ENCODE results near the gene SP1.
"Not testable (repeated sequence)": the region's sequence is repeated elsewhere in the genome, so short reads cannot be mapped to it uniquely, and the experiment has no call there.

SP1 gene

GRCh38 chr12:53353257-53353655, 26.7 kb upstream of the SP1 start:
- Histone ChIP-seq H3K9me3 (ENCODE audit: low read length) (no peaks in the 10 kb centered on the region), H3K79me2 (ENCODE audit: insufficient read depth, low read length) (no peaks in the 10 kb centered on the region), H3K27ac (ENCODE audit: low read depth, low read length, poor library complexity, severe bottlenecking) (peak overlapping the region; percentile 45), H3K4me1 (ENCODE audit: insufficient read depth, low read length, severe bottlenecking) (peaks cover 7% of the 10 kb centered on the region), H3K4me3 (ENCODE audit: low read depth, low read length, poor library complexity, severe bottlenecking) (no peak overlapping the region), H3K9ac (ENCODE audit: low read length) (no peak overlapping the region), H3F3A (ENCODE audit: insufficient read depth, low read length) (no peaks in the 10 kb centered on the region), H3K9me2 (ENCODE audit: low read depth, low read length) (no peaks in the 10 kb centered on the region), H2AFZ (ENCODE audit: low read length) (no peak overlapping the region), H3K27me3 (ENCODE audit: insufficient read depth, low read length) (no peaks in the 10 kb centered on the region), H3K36me3 (ENCODE audit: insufficient read depth, low read length) (no peaks in the 10 kb centered on the region), H3K4me2 (ENCODE audit: low read length) (no peak overlapping the region), H4K20me1 (ENCODE audit: insufficient read depth, low read length) (no peaks in the 10 kb centered on the region)
- no peak for TF ChIP-seq EZH2 (IDR thresholded peaks at IDR 0.05; ENCODE audit: borderline replicate concordance, low read length)
- TF ChIP-seq CTCF (IDR thresholded peaks at IDR 0.05; ENCODE audit: low read length): no peak

- no peak overlapping the region for H3K4me2 ChIP-seq (ENCODE audit: low read length)
- H3K9me3 ChIP-seq (ENCODE audit: low read length): no peaks in the 10 kb centered on the region
- H3K9ac ChIP-seq (ENCODE audit: low read length): no peak overlapping the region
- H3F3A ChIP-seq (ENCODE audit: insufficient read depth, low read length): no peaks in the 10 kb centered on the region
- no peaks in the 10 kb centered on the region for H3K9me2 ChIP-seq (ENCODE audit: low read depth, low read length)
- no peaks in the 10 kb centered on the region for H4K20me1 ChIP-seq (ENCODE audit: insufficient read depth, low read length)
- H3K27me3 ChIP-seq (ENCODE audit: insufficient read depth, low read length): no peaks in the 10 kb centered on the region
- no peaks in the 10 kb centered on the region for H3K36me3 ChIP-seq (ENCODE audit: insufficient read depth, low read length)
- no peak overlapping the region for H2AFZ ChIP-seq (ENCODE audit: low read length)
- no peak overlapping the region for H3K4me3 ChIP-seq (ENCODE audit: low read depth, low read length, poor library complexity, severe bottlenecking)
- H3K27ac ChIP-seq (ENCODE audit: low read depth, low read length, poor library complexity, severe bottlenecking): no peak overlapping the region
- no peaks in the 10 kb centered on the region for H3K79me2 ChIP-seq (ENCODE audit: insufficient read depth, low read length)
- H3K4me1 ChIP-seq (ENCODE audit: insufficient read depth, low read length, severe bottlenecking): peaks cover 7% of the 10 kb centered on the region
- TF ChIP-seq EZH2 (IDR thresholded peaks at IDR 0.05; ENCODE audit: borderline replicate concordance, low read length) (no peak), CTCF (IDR thresholded peaks at IDR 0.05; ENCODE audit: low read length) (no peak)
Observed at GRCh38 chr12:53355121-53355520, 24.9 kb upstream of the SP1 start.

- H3K9ac ChIP-seq (ENCODE audit: low read length): no peak overlapping the region
- no peaks in the 10 kb centered on the region for H3K9me3 ChIP-seq (ENCODE audit: low read length)
- H3K27ac ChIP-seq (ENCODE audit: low read depth, low read length, poor library complexity, severe bottlenecking): no peak overlapping the region
- H3K36me3 ChIP-seq (ENCODE audit: insufficient read depth, low read length): no peaks in the 10 kb centered on the region
- H3K27me3 ChIP-seq (ENCODE audit: insufficient read depth, low read length): no peaks in the 10 kb centered on the region
- no peaks in the 10 kb centered on the region for H3K79me2 ChIP-seq (ENCODE audit: insufficient read depth, low read length)
- H4K20me1 ChIP-seq (ENCODE audit: insufficient read depth, low read length): no peaks in the 10 kb centered on the region
- no peaks in the 10 kb centered on the region for H3F3A ChIP-seq (ENCODE audit: insufficient read depth, low read length)
- H3K4me1 ChIP-seq (ENCODE audit: insufficient read depth, low read length, severe bottlenecking): no peaks in the 10 kb centered on the region
- no peaks in the 10 kb centered on the region for H3K9me2 ChIP-seq (ENCODE audit: low read depth, low read length)
- TF ChIP-seq EZH2 (IDR thresholded peaks at IDR 0.05; ENCODE audit: borderline replicate concordance, low read length) (no peak), CTCF (IDR thresholded peaks at IDR 0.05; ENCODE audit: low read length) (no peak)
- H2AFZ ChIP-seq (ENCODE audit: low read length): no peak overlapping the region
- H3K4me2 ChIP-seq (ENCODE audit: low read length): no peak overlapping the region
- no peak overlapping the region for H3K4me3 ChIP-seq (ENCODE audit: low read depth, low read length, poor library complexity, severe bottlenecking)
Observed at GRCh38 chr12:53358836-53359419, 21.0 kb upstream of the SP1 start.

- not testable (repeated sequence) for H2AFZ ChIP-seq (ENCODE audit: low read length); H3K9me2 ChIP-seq (ENCODE audit: low read depth, low read length); H3F3A ChIP-seq (ENCODE audit: insufficient read depth, low read length); H3K36me3 ChIP-seq (ENCODE audit: insufficient read depth, low read length); H3K27ac ChIP-seq (ENCODE audit: low read depth, low read length, poor library complexity, severe bottlenecking); H3K9ac ChIP-seq (ENCODE audit: low read length); H3K79me2 ChIP-seq (ENCODE audit: insufficient read depth, low read length); H3K27me3 ChIP-seq (ENCODE audit: insufficient read depth, low read length); H3K9me3 ChIP-seq (ENCODE audit: low read length); H3K4me3 ChIP-seq (ENCODE audit: low read depth, low read length, poor library complexity, severe bottlenecking); H4K20me1 ChIP-seq (ENCODE audit: insufficient read depth, low read length); H3K4me2 ChIP-seq (ENCODE audit: low read length)
- peaks cover 10% of the 10 kb centered on the region for H3K4me1 ChIP-seq (ENCODE audit: insufficient read depth, low read length, severe bottlenecking)
Observed at GRCh38 chr12:53361638-53362037, 18.3 kb upstream of the SP1 start.
